ENCODE results near the gene JUP. TPM values are rescaled to one million over a fixed set of nuclear protein-coding genes. Genes with fewer than 3 reads are reported as not detected.

JUP gene
- total and polyA plus RNA-seq, 2 donors from 2014 or later: 148 to 223 TPM

- Histone ChIP-seq H3K9ac (ENCODE audit: low read length in 3 of 3) (no peak overlapping the region), H3K9me3 (ENCODE audit: control insufficient read depth in 2 of 3, insufficient read depth in 1 of 3, low read length in 3 of 3) (no peaks in the 10 kb centered on the region), H3K27me3 (ENCODE audit: control insufficient read depth, insufficient read depth, low read length) (peaks cover 2% of the 10 kb centered on the region), H3K36me3 (ENCODE audit: control insufficient read depth in 2 of 3, insufficient read depth in 3 of 3, low read length in 3 of 3) (no peaks in the 10 kb centered on the region), H3K4me3 (ENCODE audit: low read length in 3 of 3) (no peak overlapping the region), H3K27ac (ENCODE audit: low read depth in 2 of 2, low read length in 2 of 2) (no peak overlapping the region), H3K4me1 (ENCODE audit: control insufficient read depth in 2 of 3, insufficient read depth in 2 of 3, low read depth in 1 of 3, low read length in 3 of 3) (peaks cover 0 to 2% (median 0%) of the 10 kb centered on the region in 3 donors)
- DNase-seq (no peak), FAIRE-seq (no peak)
- intact Hi-C loops (cut with DNase I): no loop called here
- TF ChIP-seq, protein P1, sequence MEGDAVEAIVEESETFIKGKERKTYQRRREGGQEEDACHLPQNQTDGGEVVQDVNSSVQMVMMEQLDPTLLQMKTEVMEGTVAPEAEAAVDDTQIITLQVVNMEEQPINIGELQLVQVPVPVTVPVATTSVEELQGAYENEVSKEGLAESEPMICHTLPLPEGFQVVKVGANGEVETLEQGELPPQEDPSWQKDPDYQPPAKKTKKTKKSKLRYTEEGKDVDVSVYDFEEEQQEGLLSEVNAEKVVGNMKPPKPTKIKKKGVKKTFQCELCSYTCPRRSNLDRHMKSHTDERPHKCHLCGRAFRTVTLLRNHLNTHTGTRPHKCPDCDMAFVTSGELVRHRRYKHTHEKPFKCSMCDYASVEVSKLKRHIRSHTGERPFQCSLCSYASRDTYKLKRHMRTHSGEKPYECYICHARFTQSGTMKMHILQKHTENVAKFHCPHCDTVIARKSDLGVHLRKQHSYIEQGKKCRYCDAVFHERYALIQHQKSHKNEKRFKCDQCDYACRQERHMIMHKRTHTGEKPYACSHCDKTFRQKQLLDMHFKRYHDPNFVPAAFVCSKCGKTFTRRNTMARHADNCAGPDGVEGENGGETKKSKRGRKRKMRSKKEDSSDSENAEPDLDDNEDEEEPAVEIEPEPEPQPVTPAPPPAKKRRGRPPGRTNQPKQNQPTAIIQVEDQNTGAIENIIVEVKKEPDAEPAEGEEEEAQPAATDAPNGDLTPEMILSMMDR (IDR thresholded peaks at IDR 0.05; ENCODE audit: borderline replicate concordance, extremely low read depth, insufficient read depth): no peak
Measured at GRCh38 chr17:41731836-41732235, 54.7 kb downstream of the JUP start.

- no peaks in the 10 kb centered on the region for H3K9me3 ChIP-seq (ENCODE audit: control insufficient read depth in 2 of 3, insufficient read depth in 1 of 3, low read length in 3 of 3)
- no peak for FAIRE-seq
- intact Hi-C loops (cut with DNase I): no loop called here
- H3K27ac ChIP-seq (ENCODE audit: low read depth in 2 of 2, low read length in 2 of 2): no peak overlapping the region
- H3K4me1 ChIP-seq (ENCODE audit: control insufficient read depth in 2 of 3, insufficient read depth in 2 of 3, low read depth in 1 of 3, low read length in 3 of 3): peaks cover 0 to 2% (median 0%) of the 10 kb centered on the region in 3 donors
- peaks cover 2% of the 10 kb centered on the region for H3K27me3 ChIP-seq (ENCODE audit: control insufficient read depth, insufficient read depth, low read length)
- no peak overlapping the region for H3K4me3 ChIP-seq (ENCODE audit: low read length in 3 of 3)
- H3K36me3 ChIP-seq (ENCODE audit: control insufficient read depth in 2 of 3, insufficient read depth in 3 of 3, low read length in 3 of 3): no peaks in the 10 kb centered on the region
- no peak for DNase-seq
- no peak overlapping the region for H3K9ac ChIP-seq (ENCODE audit: low read length in 3 of 3)
- TF ChIP-seq, protein P1 (IDR thresholded peaks at IDR 0.05; ENCODE audit: borderline replicate concordance, extremely low read depth, insufficient read depth): no peak
Measured at GRCh38 chr17:41730479-41730878, 56.0 kb downstream of the JUP start.

DNA sequence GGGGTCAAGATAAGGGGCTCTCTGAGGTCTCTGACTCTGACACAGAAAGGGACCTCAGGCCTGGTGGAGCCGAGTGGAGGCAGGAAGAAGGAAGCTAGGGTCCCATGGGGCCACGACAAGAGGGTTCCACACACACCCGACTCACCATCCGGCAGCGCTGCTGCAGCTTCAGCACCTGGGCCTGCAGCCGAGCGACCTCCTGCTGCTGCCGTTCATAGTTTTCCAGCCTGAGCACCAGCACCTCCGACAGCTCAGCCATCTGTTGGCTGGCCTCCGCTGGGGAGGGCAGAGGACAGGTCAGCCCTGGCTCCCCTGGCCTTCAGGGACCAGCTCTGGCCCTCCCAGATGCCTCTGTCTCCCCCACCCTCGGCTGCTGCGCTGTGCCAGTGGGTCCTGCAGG is 58.5 kb downstream of the JUP start:
- no peak for FAIRE-seq
- DNase-seq: no peak
- intact Hi-C loops (cut with DNase I): no loop called here
- H3K9me3 ChIP-seq (ENCODE audit: control insufficient read depth in 2 of 3, insufficient read depth in 1 of 3, low read length in 3 of 3): no peaks in the 10 kb centered on the region
- TF ChIP-seq, protein P1 (IDR thresholded peaks at IDR 0.05; ENCODE audit: borderline replicate concordance, extremely low read depth, insufficient read depth): no peak
- H3K4me3 ChIP-seq (ENCODE audit: low read length in 3 of 3): no peak overlapping the region
- H3K9ac ChIP-seq (ENCODE audit: low read length in 3 of 3): no peak overlapping the region
- H3K27me3 ChIP-seq (ENCODE audit: control insufficient read depth, insufficient read depth, low read length): no peaks in the 10 kb centered on the region
- H3K27ac ChIP-seq (ENCODE audit: low read depth in 2 of 2, low read length in 2 of 2): no peak overlapping the region
- no peaks in the 10 kb centered on the region for H3K4me1 ChIP-seq (ENCODE audit: control insufficient read depth in 2 of 3, insufficient read depth in 2 of 3, low read depth in 1 of 3, low read length in 3 of 3)
- H3K36me3 ChIP-seq (ENCODE audit: control insufficient read depth in 2 of 3, insufficient read depth in 3 of 3, low read length in 3 of 3): no peaks in the 10 kb centered on the region

DNA sequence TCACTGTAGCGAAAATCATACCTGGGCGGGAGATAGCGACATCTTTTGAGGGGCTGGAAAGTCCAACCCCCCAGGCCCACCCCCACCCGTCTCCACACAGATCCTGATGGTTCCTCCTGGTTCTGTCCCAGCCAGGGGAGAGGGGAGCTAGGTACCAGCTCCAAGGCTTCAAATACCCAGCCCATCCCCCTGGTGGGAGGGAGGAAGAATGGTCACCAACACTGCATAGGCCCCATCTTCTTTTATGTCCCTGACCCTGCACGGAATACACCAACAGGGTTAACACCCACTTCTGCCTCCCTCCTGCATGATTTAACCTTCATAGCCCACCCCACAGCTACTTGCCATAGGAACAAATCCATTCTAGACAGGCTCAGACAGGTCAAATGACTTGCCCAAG is 61.4 kb downstream of the JUP start:
- H3K4me1 ChIP-seq (ENCODE audit: control insufficient read depth in 2 of 3, insufficient read depth in 2 of 3, low read depth in 1 of 3, low read length in 3 of 3): no peaks in the 10 kb centered on the region
- H3K27me3 ChIP-seq (ENCODE audit: control insufficient read depth, insufficient read depth, low read length): no peaks in the 10 kb centered on the region
- DNase-seq: no peak
- H3K9ac ChIP-seq (ENCODE audit: low read length in 3 of 3): no peak overlapping the region
- H3K36me3 ChIP-seq (ENCODE audit: control insufficient read depth in 2 of 3, insufficient read depth in 3 of 3, low read length in 3 of 3): no peaks in the 10 kb centered on the region
- intact Hi-C loops (cut with DNase I): no loop called here
- H3K9me3 ChIP-seq (ENCODE audit: control insufficient read depth in 2 of 3, insufficient read depth in 1 of 3, low read length in 3 of 3): no peaks in the 10 kb centered on the region
- TF ChIP-seq, protein P1 (IDR thresholded peaks at IDR 0.05; ENCODE audit: borderline replicate concordance, extremely low read depth, insufficient read depth): no peak
- H3K4me3 ChIP-seq (ENCODE audit: low read length in 3 of 3): no peak overlapping the region
- FAIRE-seq: no peak
- H3K27ac ChIP-seq (ENCODE audit: low read depth in 2 of 2, low read length in 2 of 2): no peak overlapping the region

All from kidney (tissue), 14 donors.